HG03045 (cell line): ENCODE data around the gene MSN.

Experiments used
- ATAC-seq: cut with Tn5 transposase; IDR thresholded peaks from one replicate; pipeline ENCODE4 v1.9.1; 2021; ENCODE audit warnings: mild to moderate bottlenecking, moderate library complexity; ENCODE audit not compliant: unreplicated experiment

The MSN gene

GRCh38 chrX:65783746-65784145 lies 116.3 kb downstream of the MSN start:
- ATAC-seq: no peak
